ENCODE results near the gene MCTP2.
A peak's percentile ranks its signal among the peaks of the same experiment; 100 is the strongest.

The MCTP2 gene

DNA sequence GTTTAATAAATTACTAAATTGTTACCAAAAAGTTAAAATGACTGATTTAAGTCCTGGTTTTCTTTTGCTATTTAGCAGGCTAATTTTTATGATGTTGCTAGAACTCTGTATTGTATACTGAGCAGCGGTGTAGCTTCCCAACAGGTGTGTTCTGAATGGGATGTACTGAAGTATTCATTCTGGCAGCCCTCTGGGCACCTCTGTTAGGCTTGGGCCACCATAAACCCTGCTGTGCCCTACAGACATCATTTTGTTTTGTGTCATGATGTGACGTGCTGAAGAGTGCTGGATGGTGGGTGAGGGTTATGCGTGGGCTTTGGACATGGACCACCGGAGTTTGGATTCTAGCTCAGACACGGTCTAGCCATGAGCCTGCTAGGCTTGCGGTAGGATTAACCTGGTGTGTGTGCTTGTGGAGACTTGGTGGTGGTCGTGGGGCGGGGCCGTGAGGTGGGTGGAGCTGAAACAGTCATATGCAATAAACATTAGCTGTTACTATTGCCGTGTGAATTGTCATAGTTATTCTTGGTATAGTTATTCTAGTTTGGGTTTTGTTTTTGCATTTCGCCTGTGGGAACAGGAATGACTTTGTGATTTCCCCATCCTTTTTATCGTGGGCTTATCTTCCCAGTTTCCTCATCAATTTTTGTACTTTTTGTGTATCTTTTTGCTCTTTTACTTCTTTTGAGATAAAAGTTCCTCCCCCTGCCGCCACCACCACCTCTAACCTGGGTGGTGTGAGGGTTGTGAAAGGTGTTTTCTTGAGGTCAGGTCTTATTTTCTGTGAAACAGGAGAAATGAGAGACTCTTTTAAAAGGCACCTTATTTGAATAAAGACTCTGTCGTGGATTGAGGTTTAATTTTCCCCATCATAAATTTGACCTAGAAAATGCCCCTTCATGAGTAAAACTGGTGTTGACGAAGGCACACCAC lies 93.7 kb downstream of the MCTP2 start:
- DNase-seq, result no peak
- in situ Hi-C loops (cut with HindIII; ENCODE audit: low pct_ligation_motif_present, low pct_unique_long_range_greater_than_20kb, low sequenced_read_pairs), result no loop called here

DNA sequence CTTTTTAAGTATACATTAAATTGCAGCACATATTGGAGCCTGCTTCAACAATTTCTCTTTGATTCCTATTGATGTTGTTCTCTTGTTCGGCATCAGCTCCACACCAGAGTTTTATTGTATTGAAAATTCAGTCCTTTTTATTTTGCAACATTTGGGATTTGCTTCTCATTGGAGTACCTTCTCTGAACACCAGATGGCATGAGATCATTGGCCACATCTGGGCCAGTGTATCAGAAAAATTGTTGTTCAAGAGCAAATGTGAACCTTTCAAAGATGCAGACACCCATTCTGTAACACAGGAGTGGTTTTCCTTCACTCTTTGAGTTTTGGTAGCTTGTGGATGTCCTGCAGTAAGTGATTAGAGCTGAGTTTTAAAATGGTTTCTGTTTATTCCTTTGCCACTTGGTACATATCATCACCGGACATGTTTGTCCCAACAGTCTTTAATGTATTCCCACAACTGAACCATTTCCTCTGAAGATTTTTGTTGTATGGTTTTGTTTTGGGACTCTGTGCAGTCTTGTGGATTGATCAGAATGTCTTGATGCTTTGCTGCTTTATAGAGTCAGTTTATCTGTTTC lies 96.1 kb downstream of the MCTP2 start:
- DNase-seq, result peak; percentile 41
- in situ Hi-C loops (cut with HindIII; ENCODE audit: low pct_ligation_motif_present, low pct_unique_long_range_greater_than_20kb, low sequenced_read_pairs), result no loop called here

DNA sequence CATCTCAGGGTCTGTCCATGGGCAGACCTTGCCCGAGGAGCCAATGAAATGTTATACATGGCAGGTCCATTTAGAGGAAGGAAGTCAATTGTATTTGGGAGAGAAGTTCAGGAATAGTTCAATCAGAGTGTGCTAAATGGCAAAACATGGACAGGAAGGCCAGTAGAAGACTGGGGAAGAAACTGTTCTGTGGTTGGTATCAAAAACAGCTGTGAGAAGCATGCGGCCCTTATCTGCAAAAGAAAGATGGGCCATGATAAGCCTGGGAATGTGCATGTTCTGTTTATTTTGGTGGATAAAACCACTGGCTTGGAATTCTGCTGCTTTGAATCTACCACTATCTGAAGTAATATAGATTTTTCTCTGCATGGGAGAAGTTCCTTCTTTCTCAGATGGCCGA lies 100.4 kb downstream of the MCTP2 start:
- in situ Hi-C loops (cut with HindIII; ENCODE audit: low pct_ligation_motif_present, low pct_unique_long_range_greater_than_20kb, low sequenced_read_pairs), result no loop called here
- no peak for DNase-seq

- in situ Hi-C loops (cut with HindIII; ENCODE audit: low pct_ligation_motif_present, low pct_unique_long_range_greater_than_20kb, low sequenced_read_pairs), result no loop called here
- no peak for DNase-seq
Measured at GRCh38 chr15:94335616-94336015, 104.3 kb downstream of the MCTP2 start.

- in situ Hi-C loops (cut with HindIII; ENCODE audit: low pct_ligation_motif_present, low pct_unique_long_range_greater_than_20kb, low sequenced_read_pairs), result no loop called here
- DNase-seq, result no peak
Measured at GRCh38 chr15:94336817-94337467, 105.6 kb downstream of the MCTP2 start.

GRCh38 chr15:94338243-94338846 lies 107.0 kb downstream of the MCTP2 start:
- DNase-seq, result no peak

GRCh38 chr15:94346282-94346681 lies 114.9 kb downstream of the MCTP2 start:
- no peak for DNase-seq

More at GRCh38 chr15:94338243-94338846, 107.0 kb downstream of the MCTP2 start:
- in situ Hi-C loops (cut with HindIII; ENCODE audit: low pct_ligation_motif_present, low pct_unique_long_range_greater_than_20kb, low sequenced_read_pairs), result no loop called here

GRCh38 chr15:94348084-94348483 lies 116.7 kb downstream of the MCTP2 start:
- in situ Hi-C loops (cut with HindIII; ENCODE audit: low pct_ligation_motif_present, low pct_unique_long_range_greater_than_20kb, low sequenced_read_pairs), result no loop called here
- no peak for DNase-seq

More at GRCh38 chr15:94346282-94346681, 114.9 kb downstream of the MCTP2 start:
- in situ Hi-C loops (cut with HindIII; ENCODE audit: low pct_ligation_motif_present, low pct_unique_long_range_greater_than_20kb, low sequenced_read_pairs), result no loop called here

- in situ Hi-C loops (cut with HindIII; ENCODE audit: low pct_ligation_motif_present, low pct_unique_long_range_greater_than_20kb, low sequenced_read_pairs), result no loop called here
Measured at GRCh38 chr15:94351031-94351535, 119.7 kb downstream of the MCTP2 start.

GRCh38 chr15:94352636-94353487 lies 121.5 kb downstream of the MCTP2 start:
- in situ Hi-C loops (cut with HindIII; ENCODE audit: low pct_ligation_motif_present, low pct_unique_long_range_greater_than_20kb, low sequenced_read_pairs), result no loop called here
- no peak for DNase-seq

More at GRCh38 chr15:94351031-94351535, 119.7 kb downstream of the MCTP2 start:
- DNase-seq, result no peak

GRCh38 chr15:94353488-94353820 lies 122.1 kb downstream of the MCTP2 start:
- DNase-seq, result no peak
- in situ Hi-C loops (cut with HindIII; ENCODE audit: low pct_ligation_motif_present, low pct_unique_long_range_greater_than_20kb, low sequenced_read_pairs), result no loop called here

DNA sequence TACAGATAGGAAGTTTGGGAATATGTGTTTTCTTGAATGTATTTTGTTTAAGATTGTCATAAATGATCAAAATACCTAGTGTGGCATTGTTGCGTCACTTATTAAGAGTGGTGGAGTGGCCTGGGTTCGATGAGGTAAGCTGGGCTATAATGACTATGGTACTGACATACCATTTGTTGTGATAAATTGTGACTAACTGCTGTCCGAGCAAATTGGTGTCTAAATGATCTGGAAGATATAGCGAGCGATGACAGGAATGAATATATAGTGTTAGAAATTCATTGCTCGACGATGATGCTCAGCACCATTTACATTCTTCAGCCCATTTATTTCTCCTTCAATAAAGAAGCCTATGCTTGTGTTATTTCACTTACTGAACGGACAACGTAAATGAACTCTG lies 123.3 kb downstream of the MCTP2 start:
- in situ Hi-C loops (cut with HindIII; ENCODE audit: low pct_ligation_motif_present, low pct_unique_long_range_greater_than_20kb, low sequenced_read_pairs), result no loop called here
- DNase-seq, result no peak

DNA sequence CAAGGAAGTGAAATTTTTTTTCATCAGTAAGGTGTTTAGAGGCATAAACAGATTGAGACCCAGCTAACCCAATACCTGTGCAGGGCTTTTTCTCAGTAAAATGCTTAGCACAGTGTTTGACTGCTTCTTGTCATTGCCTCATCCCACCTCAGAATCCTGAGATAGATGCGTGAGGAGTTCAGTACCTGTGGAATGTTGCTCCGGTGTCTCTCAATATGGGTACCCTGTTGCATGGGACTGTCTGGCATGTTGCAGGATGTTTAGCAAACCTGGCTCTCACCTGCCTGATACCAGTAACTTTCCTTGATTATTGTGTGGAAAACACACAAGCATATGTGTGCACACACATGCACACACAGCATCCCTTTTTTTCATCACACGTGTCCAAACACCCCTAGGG lies 128.4 kb downstream of the MCTP2 start:
- DNase-seq, result no peak
- in situ Hi-C loops (cut with HindIII; ENCODE audit: low pct_ligation_motif_present, low pct_unique_long_range_greater_than_20kb, low sequenced_read_pairs), result no loop called here

- DNase-seq, result no peak
- in situ Hi-C loops (cut with HindIII; ENCODE audit: low pct_ligation_motif_present, low pct_unique_long_range_greater_than_20kb, low sequenced_read_pairs), result no loop called here
Measured at GRCh38 chr15:94360251-94360685, 128.9 kb downstream of the MCTP2 start.

DNA sequence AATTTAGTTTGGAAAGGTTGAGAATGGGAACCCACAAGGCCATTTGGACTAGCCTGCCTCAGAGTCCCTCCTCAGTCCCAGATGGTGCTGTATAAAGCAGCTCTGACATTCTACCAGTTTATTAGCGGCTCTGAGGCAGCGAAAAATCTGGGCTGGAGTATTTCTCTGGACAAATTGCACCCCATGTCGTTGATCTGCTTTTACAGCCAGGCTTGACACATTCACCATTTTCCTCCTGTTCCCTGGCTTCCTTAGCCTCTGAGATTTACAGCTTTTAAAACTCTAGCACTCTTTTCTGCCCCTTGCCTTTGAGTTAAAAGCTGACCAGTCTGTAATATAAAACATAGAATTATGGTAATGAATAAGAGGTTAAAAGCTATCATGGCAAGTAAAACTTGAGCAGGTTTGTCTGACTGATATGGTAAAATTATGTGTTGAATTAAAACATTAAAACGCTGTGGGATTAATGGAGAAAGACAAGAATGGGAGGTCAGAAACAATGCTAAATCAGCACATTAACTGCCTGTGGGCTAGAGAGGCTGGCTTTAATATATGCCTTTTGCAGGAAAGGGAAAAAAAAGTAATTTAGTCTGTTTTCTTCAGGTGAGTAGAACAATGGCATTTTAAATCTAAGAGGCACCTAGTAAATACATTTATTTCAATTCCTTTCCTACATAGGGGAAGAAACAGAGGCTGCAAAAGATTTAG lies 131.2 kb downstream of the MCTP2 start:
- no peak for DNase-seq
- in situ Hi-C loops (cut with HindIII; ENCODE audit: low pct_ligation_motif_present, low pct_unique_long_range_greater_than_20kb, low sequenced_read_pairs), result no loop called here

DNA sequence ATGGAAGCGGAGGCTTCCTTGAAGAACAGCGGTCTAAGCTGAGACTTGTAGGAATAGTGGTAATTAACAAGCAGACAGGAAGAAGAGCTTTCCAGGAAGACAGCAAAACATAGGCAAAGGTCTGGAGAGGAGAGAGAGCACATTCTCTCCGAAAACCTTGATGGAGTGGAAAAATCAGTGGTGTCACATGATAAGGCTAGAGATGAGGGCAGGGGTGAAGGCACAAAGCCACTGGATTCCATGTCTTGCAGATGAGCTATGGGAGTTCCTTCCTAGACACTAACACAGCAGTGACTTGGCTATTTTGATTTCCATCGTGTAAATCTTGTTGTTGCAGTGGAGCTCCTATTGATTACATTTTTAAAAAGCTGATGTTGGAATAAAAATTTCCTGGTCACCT lies 132.0 kb downstream of the MCTP2 start:
- DNase-seq, result no peak
- in situ Hi-C loops (cut with HindIII; ENCODE audit: low pct_ligation_motif_present, low pct_unique_long_range_greater_than_20kb, low sequenced_read_pairs), result no loop called here

DNA sequence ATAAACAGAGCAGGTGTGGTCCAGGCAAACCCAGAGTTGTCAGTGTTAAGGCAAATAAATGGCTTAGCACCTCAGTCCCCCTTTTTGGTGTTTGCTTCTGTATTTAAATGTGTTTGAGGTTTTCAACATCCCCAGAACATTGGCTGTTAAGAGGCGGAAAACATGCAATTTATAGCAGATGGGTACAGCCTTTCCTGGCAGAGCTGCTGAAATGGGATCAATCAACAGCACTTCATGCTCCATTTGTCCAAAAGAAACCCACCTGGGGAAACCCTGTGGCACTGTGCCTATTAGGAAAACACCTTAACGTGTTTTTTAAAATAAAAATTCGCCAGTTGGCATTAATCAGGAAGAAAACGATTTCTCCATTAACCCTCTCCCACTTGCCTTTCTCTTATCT lies 135.4 kb downstream of the MCTP2 start:
- no peak for DNase-seq
- in situ Hi-C loops (cut with HindIII; ENCODE audit: low pct_ligation_motif_present, low pct_unique_long_range_greater_than_20kb, low sequenced_read_pairs), result no loop called here

Data from ACHN (cell line).